Activated naive CD4-positive, alpha-beta T cell treated with anti-CD3 and anti-CD28 coated beads, Interleukin-2, amount 10 ng/mL, durations not matched to agents 7 days and 5 days (primary cell): ENCODE results near the gene LY6G6C.
"Not testable (repeated sequence)": the region's sequence is repeated elsewhere in the genome, so short reads cannot be mapped to it uniquely, and the experiment has no call there.

Experiments used
- CTCF ChIA-PET: fragments of 350-600 bp; sonication (Branson Sonifier 250); formaldehyde crosslinking; loops from one replicate; lab custom pipeline; 2021; ENCODE audit warnings: antibody characterized with exemption; lab: Charles Lee
- DNase-seq: peaks from one replicate; pipeline ENCODE4 v3.0.0-alpha.2; 2020
- H3K27ac Mint-ChIP-seq: one replicate; pipeline ENCODE4 v1.8.0; 2021; ENCODE audit warnings: mild to moderate bottlenecking, moderate library complexity, mixed read lengths
- H3K27me3 Mint-ChIP-seq: one replicate; pipeline ENCODE4 v1.8.0; 2021; ENCODE audit warnings: mild to moderate bottlenecking, mixed read lengths
- H3K36me3 Mint-ChIP-seq: one replicate; pipeline ENCODE4 v1.8.0; 2021; ENCODE audit warnings: mixed read lengths
- H3K4me1 Mint-ChIP-seq: one replicate; pipeline ENCODE4 v1.8.0; 2021; ENCODE audit warnings: mixed read lengths
- H3K4me3 Mint-ChIP-seq: one replicate; pipeline ENCODE4 v1.8.0; 2021; ENCODE audit warnings: mild to moderate bottlenecking, moderate library complexity, mixed read lengths
- H3K9me3 Mint-ChIP-seq: one replicate; pipeline ENCODE4 v1.8.0; 2021; ENCODE audit warnings: mixed read lengths

LY6G6C gene

DNA sequence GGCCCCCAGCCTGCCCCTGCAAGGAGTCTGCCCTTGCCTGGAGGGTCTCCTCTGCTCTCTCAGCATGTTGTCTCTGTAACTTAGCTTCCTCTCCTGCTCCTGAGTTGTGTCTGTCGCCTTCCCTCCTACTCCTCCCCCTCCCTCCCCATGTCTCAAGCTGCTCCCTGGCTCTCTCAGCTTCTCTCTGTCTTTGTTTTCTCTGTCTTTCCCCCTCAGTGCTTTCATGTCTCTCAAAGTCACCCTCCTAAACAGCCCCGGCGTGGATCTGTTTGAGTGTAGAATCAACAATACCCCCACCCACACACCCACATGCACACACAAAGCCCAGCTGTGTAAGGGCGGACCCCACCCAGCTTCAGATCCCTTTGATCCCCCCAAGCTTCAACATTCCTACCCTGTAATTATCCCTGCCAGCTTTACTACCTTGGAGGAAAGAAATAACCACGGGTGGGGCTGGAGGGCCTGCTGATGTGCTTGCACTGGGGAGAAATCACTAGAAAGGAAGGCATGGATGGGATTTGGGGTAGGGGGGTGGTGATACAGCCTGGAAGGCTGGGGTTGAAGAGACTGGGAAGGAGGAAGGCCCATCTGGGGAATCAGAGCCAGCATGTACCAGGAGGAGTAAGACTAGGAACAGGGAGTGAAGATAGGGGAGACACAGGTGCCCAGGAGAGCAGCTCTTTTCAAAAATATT, 7.4 kb downstream of the LY6G6C start:
- no peak for DNase-seq
- Mint-ChIP-seq H3K4me3 (no peak overlapping the region), H3K4me1 (peaks cover 27% of the 10 kb centered on the region), H3K9me3 (no peaks in the 10 kb centered on the region), H3K36me3 (no peaks in the 10 kb centered on the region), H3K27ac (no peak overlapping the region), H3K27me3 (peaks cover 56% of the 10 kb centered on the region)
- CTCF ChIA-PET = no interaction called here

DNA sequence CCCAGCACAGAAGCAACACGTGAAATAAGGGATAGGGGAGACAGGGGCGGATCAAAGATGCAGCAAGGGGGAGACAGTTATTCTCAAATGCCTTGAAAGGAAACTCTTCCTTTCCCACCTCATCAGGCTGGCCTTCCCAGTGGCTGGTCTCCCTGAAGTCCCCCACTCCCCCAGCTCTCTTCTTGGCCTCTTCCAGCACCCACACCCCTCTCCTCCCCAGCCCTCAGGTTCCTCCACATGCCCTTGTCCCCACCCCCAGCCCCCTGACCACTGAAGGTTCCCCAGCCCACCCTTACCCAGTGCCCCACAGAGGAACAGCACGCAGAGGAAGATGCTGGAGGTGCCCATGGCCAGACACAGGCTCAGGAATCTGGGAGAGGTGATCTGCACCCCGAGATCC, 8.1 kb downstream of the LY6G6C start:
- Mint-ChIP-seq H3K27ac (no peak overlapping the region), H3K36me3 (no peaks in the 10 kb centered on the region), H3K4me1 (peaks cover 27% of the 10 kb centered on the region), H3K4me3 (no peak overlapping the region), H3K9me3 (no peaks in the 10 kb centered on the region), H3K27me3 (peaks cover 56% of the 10 kb centered on the region)
- CTCF ChIA-PET = no interaction called here
- DNase-seq = no peak

DNA sequence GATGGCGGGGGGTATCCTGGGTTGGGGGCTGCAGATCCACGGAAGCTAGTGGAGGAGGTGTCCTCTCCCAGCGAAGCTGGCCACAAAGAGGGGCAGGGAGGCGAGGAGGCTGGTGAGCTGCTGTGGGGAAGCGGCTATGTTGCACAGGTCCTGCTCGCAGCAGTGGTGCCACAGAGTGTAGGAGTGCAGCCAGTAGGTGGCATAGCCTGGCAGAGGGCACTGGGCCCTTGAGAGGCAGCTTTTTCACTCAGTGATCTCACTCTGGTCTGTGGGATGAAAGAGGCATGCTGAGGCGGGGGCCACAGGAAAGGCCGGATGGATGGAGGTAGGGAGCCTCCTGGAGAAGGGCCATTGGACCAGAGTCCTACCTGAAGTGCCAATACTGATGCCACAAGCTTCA, 9.2 kb downstream of the LY6G6C start:
- no peaks in the 10 kb centered on the region for H3K9me3 Mint-ChIP-seq
- H3K27me3 Mint-ChIP-seq = peaks cover 57% of the 10 kb centered on the region
- no peaks in the 10 kb centered on the region for H3K36me3 Mint-ChIP-seq
- no peak overlapping the region for H3K4me3 Mint-ChIP-seq
- H3K27ac Mint-ChIP-seq = peak overlapping the region; percentile 75
- CTCF ChIA-PET = interaction anchor here (1.4 kb wide), 1 partner anchor 79 kb away, joined by 5 read pairs; no protein-coding TSS in a partner anchor
- peaks cover 27% of the 10 kb centered on the region for H3K4me1 Mint-ChIP-seq
- peak; percentile 45 for DNase-seq

DNA sequence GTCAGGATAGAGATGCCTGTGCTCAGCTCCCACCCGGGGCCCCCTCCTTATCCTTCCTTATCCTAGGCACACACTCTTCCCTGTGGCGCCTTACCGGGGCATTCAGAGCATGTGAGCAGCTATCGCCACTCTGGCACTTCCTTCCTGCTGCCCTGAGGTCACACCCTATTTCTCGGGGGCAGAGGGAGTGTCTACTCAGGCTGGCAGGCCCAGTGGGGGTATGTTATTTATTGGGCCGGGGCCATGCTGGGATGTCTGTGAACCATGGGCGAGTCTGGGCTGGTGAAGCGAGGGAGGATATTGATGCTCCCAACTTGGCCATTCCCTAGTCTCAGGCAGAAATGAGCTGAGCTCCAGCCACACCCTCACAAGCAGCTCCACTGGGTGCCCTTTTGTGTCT, 10.3 kb downstream of the LY6G6C start:
- Mint-ChIP-seq H3K4me3 (no peak overlapping the region), H3K9me3 (no peaks in the 10 kb centered on the region), H3K27me3 (peaks cover 66% of the 10 kb centered on the region), H3K27ac (peak overlapping the region; percentile 58), H3K4me1 (peaks cover 27% of the 10 kb centered on the region), H3K36me3 (no peaks in the 10 kb centered on the region)
- DNase-seq = no peak
- CTCF ChIA-PET = interaction anchor here (1.4 to 1.8 kb wide), 2 partner anchors 19 to 80 kb away, joined by 4 to 5 read pairs; no protein-coding TSS in a partner anchor

DNA sequence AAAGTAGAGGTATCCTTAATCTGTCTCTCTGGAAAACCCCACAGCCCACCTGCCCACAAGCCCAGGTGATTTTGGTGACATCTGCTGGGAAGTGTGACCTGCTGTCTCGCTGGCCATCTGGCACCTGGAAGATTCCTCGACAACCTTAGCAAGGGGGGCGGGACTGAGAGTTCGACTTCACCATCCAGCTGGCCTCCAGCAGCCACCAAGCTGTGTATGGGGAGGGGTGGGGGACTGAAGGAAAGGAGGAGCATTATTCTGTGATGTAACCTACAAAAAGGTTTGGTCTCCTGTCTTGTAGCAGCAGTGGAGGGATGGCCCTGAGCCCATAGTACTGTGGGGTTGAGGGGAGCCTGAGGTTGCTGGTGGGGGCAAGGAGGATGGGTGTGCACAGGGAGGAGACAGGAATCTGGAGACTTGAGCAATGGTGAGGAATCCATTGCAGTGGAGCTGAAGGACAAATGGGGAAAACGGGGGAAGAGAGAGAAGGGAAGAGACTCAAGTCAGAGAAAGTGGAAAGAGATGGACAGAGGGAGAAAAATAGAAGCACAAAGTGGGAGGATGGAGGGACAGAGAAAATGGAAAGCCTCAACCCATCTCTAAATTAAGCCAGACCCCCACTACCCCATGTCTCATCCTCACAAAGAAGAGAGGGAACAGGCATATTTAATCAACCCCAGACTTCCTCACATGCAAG, 10.9 kb downstream of the LY6G6C start:
- H3K4me3 Mint-ChIP-seq = no peak overlapping the region
- H3K27me3 Mint-ChIP-seq = peaks cover 67% of the 10 kb centered on the region
- H3K36me3 Mint-ChIP-seq = no peaks in the 10 kb centered on the region
- H3K4me1 Mint-ChIP-seq = peaks cover 27% of the 10 kb centered on the region
- H3K27ac Mint-ChIP-seq = no peak overlapping the region
- no peaks in the 10 kb centered on the region for H3K9me3 Mint-ChIP-seq
- no peak for DNase-seq
- CTCF ChIA-PET = interaction anchor here (1.4 to 1.8 kb wide), 2 partner anchors 19 to 81 kb away, joined by 4 to 5 read pairs; no protein-coding TSS in a partner anchor

DNA sequence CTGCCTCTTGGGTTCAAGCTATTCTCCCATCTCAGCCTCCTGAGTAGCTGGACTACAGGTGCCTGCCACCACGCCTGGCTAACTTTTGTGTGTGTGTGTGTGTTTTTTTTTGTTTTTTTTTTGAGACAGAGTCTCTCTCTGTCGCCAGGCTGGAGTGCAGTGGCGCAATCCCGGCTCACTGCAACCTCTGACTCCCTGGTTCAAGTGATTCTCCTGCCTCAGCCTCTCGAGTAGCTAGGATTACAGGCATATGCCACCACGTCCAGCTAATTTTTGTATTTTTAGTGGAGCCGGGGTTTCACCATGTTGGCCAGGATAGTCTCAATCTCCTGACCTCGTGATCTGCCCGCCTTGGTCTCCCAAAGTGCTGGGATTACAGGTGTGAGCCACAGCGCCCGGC, 12.4 kb downstream of the LY6G6C start:
- H3K9me3 Mint-ChIP-seq, H3K36me3 Mint-ChIP-seq, H3K27ac Mint-ChIP-seq, DNase-seq, H3K4me3 Mint-ChIP-seq, CTCF ChIA-PET: not testable (repeated sequence)
- H3K27me3 Mint-ChIP-seq = peaks cover 59% of the 10 kb centered on the region
- H3K4me1 Mint-ChIP-seq = peaks cover 24% of the 10 kb centered on the region

DNA sequence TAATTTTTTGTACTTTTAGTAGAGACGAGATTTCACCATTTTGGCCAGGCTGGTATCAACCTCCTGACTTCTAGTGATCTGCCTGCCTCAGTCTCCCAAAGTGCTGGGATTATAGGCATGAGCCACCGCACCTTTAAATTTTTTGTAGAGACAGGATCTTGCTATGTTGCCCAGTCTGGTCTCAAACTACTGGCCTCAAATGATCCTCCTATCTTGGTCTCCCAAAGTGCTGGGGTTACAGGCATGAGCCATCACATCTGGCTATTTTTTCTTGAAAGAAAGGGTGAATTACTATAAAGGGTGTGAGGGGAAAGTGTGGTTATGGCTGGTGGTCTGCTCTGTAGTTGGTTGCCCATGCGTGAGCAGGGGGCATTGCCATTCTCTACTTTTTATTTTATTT, 13.3 kb downstream of the LY6G6C start:
- CTCF ChIA-PET = no interaction called here
- H3K9me3 Mint-ChIP-seq = no peaks in the 10 kb centered on the region
- H3K4me1 Mint-ChIP-seq = peaks cover 29% of the 10 kb centered on the region
- DNase-seq = no peak
- no peak overlapping the region for H3K4me3 Mint-ChIP-seq
- no peaks in the 10 kb centered on the region for H3K36me3 Mint-ChIP-seq
- peaks cover 50% of the 10 kb centered on the region for H3K27me3 Mint-ChIP-seq
- H3K27ac Mint-ChIP-seq = no peak overlapping the region

DNA sequence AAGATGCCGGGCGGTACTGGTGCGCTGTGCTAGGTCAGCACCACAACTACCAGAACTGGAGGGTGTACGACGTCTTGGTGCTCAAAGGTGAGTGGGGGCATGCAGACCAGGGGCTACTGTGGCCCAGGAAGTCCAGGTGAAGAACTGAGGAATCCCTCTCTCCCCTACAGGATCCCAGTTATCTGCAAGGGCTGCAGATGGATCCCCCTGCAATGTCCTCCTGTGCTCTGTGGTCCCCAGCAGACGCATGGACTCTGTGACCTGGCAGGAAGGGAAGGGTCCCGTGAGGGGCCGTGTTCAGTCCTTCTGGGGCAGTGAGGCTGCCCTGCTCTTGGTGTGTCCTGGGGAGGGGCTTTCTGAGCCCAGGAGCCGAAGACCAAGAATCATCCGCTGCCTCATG, 13.8 kb downstream of the LY6G6C start:
- Mint-ChIP-seq H3K9me3 (no peaks in the 10 kb centered on the region), H3K36me3 (no peaks in the 10 kb centered on the region), H3K4me3 (no peak overlapping the region), H3K27me3 (peaks cover 45% of the 10 kb centered on the region), H3K4me1 (peaks cover 29% of the 10 kb centered on the region), H3K27ac (no peak overlapping the region)
- DNase-seq = no peak
- CTCF ChIA-PET = no interaction called here

DNA sequence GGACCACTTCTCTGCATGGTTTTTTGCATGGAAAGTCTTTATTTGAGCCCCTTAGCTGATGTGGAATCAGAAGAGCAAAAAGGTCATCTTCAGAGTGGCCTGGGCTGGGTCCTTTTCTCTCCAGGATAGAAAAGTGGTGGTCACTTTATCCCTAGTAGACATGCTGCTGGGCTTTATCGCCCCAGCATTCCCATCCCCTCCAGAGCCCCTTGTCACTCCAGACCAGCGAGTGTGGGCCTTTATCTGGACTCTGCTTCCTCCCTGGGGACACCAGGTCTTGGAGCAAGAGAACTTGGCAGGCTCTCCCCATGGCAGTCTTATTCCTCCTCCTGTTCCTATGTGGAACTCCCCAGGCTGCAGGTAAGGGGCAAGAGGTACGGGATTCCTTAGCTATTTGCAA, 14.9 kb downstream of the LY6G6C start, which contains the start of gene LY6G6F:
Gene LY6G6F, plus strand, starts transcription at position 268 of the 400 bp plus-strand sequence. Its CDS starts 41 bp downstream, at position 309.
- Mint-ChIP-seq H3K4me3 (no peak within 1 kb of the TSS), H3K4me1 (peaks cover 29% of the 10 kb centered on the region), H3K36me3 (peaks cover 4% of the 10 kb centered on the region), H3K27me3 (peaks cover 34% of the 10 kb centered on the region), H3K27ac (no peak within 1 kb of the TSS), H3K9me3 (no peaks in the 10 kb centered on the region)
- DNase-seq = no peak
- CTCF ChIA-PET = no interaction called here

DNA sequence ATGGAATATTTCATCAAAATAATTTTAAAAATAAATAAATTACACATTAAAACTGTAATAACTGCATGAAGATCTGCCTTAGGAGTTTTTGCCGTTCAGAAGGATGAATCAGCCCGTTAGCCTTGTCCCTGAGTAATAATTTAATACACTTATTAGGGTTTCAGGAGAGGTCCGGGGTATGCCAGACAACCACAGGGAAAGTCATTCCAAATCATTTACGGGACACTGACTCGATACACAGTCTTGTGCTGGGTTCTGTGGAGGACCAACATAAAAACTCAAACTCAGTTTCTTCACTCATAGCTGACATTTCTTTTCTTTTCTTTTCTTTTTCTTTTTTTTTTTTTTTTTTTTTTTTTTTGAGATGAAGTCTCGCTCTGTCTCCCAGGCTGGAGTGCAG, 15.6 kb downstream of the LY6G6C start:
- CTCF ChIA-PET = interaction anchor here (0.7 kb wide), 1 partner anchor 28 kb away, joined by 4 read pairs; no protein-coding TSS in a partner anchor
- peaks cover 29% of the 10 kb centered on the region for H3K4me1 Mint-ChIP-seq

DNA sequence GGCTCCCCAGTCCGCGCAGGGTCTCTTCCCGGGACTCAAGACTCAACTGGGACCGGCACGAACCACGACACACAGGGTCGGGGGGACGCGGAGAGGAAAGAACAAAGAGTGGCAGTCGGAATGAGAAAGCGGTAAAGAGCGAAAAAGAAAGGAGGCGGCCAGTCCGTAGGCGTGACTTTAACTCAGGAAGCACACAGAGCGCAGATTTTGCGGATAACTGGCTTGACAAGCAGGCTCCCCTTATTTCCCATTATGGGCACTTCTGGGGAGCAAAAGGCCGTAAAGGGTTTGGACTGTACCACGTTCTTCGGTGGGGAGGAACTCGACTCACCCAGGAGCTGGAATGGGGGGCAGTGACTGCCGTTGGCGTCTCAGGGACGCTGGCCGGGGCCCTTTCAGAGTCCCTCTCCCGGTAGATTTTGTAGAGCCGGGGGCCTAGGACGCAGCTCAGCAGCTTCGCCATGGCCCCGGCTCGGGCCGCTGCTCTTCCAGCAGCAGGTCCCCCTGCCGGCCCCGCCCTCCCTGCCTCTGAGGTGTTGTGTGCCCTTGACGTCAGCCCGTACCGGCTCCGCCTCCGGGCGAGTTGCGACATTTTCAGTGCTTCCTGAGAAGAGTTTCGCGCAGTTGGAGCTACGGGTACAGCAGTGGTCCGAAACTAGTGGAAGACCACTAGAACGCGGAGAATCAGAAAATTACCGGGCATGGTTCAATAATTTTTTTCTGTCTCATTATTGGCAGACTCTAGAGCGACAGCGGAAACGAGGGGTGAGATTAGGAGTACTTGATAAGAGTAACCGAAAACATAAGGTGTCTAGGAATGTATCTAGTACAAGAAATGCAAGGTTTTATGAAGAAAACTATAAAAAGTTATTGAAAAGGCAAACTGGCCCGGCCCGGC, 18.5 kb downstream of the LY6G6C start, which contains the start of gene ABHD16A:
Gene ABHD16A, minus strand, starts transcription at position 506 of the 898 bp plus-strand sequence. Its CDS starts 43 bp downstream, at position 463.
- peak; percentile 99 for DNase-seq
- CTCF ChIA-PET = interaction anchor here (1.4 to 1.7 kb wide), 2 partner anchors 24 to 67 kb away, joined by 5 read pairs; no protein-coding TSS in a partner anchor
- Mint-ChIP-seq H3K9me3 (no peaks in the 10 kb centered on the region), H3K27ac (peak within 1 kb of the TSS; percentile 98), H3K4me3 (peak within 1 kb of the TSS; percentile 96), H3K36me3 (peaks cover 17% of the 10 kb centered on the region), H3K27me3 (peaks cover 19% of the 10 kb centered on the region), H3K4me1 (peaks cover 36% of the 10 kb centered on the region)

More for the DNA sequence above, 15.6 kb downstream of the LY6G6C start:
- Mint-ChIP-seq H3K27ac (no peak overlapping the region), H3K36me3 (peaks cover 7% of the 10 kb centered on the region), H3K27me3 (peaks cover 29% of the 10 kb centered on the region), H3K4me3 (no peak overlapping the region), H3K9me3 (no peaks in the 10 kb centered on the region)
- no peak for DNase-seq

DNA sequence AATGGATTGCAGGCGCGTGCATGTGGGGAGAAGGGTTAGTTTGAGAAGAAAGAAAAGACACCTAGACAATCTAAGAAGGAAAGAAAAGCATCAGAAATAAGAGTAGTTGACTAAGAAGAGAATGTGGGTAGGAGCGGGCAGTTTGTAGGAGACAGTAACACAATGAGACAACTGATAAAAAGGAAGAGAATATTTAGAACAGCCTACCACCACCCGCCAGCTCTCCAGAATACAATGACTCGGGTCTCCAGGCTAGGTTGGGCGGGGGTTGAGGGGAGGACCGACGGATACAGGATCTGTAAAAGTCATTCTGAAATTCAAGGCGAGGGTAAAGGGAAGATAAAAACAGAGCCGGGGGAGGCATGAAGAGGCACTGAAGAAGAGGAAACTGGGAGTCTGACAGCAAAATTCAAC, 19.1 kb downstream of the LY6G6C start:
- DNase-seq = no peak
- Mint-ChIP-seq H3K27ac (peak overlapping the region; percentile 98), H3K9me3 (no peaks in the 10 kb centered on the region), H3K4me3 (peak overlapping the region; percentile 96), H3K27me3 (peaks cover 13% of the 10 kb centered on the region), H3K36me3 (peaks cover 22% of the 10 kb centered on the region), H3K4me1 (peaks cover 41% of the 10 kb centered on the region)
- CTCF ChIA-PET = interaction anchor here (1.4 to 1.7 kb wide), 2 partner anchors 24 to 67 kb away, joined by 5 read pairs; no protein-coding TSS in a partner anchor

DNA sequence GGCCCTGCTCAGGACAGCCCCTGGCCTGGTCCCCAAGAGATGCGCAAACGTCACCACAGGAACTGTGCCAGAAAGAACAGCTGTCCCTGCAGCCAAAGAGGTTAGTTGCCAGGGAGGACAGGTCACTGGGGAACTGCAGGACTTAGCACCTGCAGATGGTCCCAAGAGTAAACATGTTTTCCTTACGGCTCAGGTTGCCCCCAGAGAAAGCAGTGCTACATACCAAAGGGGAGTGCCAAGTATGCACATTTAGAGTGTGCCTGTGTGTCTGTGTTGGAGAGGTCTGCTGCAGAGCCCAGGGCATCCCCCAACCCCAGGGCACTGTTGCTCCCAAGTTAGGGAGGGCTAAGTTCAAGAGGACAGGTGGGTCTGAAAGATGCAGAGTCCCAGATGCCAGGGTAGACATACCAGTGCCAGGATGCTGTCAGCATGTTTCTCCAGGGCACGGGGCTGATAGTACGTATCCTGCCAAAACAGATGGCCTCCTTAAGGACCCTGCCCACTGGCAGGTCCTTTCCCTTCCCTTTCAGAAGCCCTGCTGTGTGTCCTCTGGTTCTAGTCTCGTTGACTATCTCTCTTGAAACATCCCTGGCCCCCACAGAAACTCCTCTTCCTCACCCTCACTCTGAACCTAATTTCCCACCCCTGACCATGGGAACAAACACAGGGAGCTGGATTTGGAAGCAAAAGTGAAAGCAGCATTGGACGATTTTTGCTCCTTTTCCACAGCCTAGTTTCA, 19.7 kb downstream of the LY6G6C start:
- Mint-ChIP-seq H3K27me3 (peaks cover 7% of the 10 kb centered on the region), H3K9me3 (no peaks in the 10 kb centered on the region), H3K36me3 (peaks cover 26% of the 10 kb centered on the region), H3K27ac (peak overlapping the region; percentile 98), H3K4me1 (peaks cover 43% of the 10 kb centered on the region), H3K4me3 (peak overlapping the region; percentile 96)
- DNase-seq = peak; percentile 27
- CTCF ChIA-PET = interaction anchor here (1.7 kb wide), 1 partner anchor 68 kb away, joined by 5 read pairs; no protein-coding TSS in a partner anchor
